Lower leg skin (tissue), 4 donors: ENCODE measurements around the gene IGLL5. TPM values are rescaled to one million over a fixed set of nuclear protein-coding genes. Genes with fewer than 3 reads are reported as not detected.

Experiments
- DNase-seq, 2 donors: peaks; one replicate each; pipeline ENCODE4 v3.0.0-alpha.2; 2019; ENCODE audit warnings: low spot score in 2 of 2
- H3K4me3 ChIP-seq: fragments of 200-600 bp; sonication (generic); 2 replicates; pipeline ENCODE4 v1.5.1; 2017; ENCODE audit warnings: mild to moderate bottlenecking, low read depth; ENCODE audit not compliant: poor library complexity, severe bottlenecking
- CTCF ChIP-seq, 3 donors: fragments of 450-650 bp; IDR thresholded peaks; one replicate each; pipeline ENCODE4 v1.5.1; 2016; ENCODE audit warnings: antibody characterized with exemption in 3 of 3, mild to moderate bottlenecking in 3 of 3, moderate library complexity in 2 of 3
- POLR2A ChIP-seq, 2 donors: fragments of 450-650 bp; IDR thresholded peaks; one replicate each; pipeline ENCODE4 v1.6.1; 2016 to 2017; ENCODE audit warnings: antibody characterized with exemption in 2 of 2, mild to moderate bottlenecking in 1 of 2, moderate library complexity in 1 of 2
- WGBS, 2 donors: methylation state at CpG; one replicate each; pipeline ENCODE4 v1.1.5; 2018; 5-methylcytosine and 5-hydroxymethylcytosine counted together
- intact Hi-C: fragments of 100-400 bp; cut with DNase I; formaldehyde crosslinking; loops from one replicate; pipeline ENCODE4 v1.15.0; 2023; ENCODE audit warnings: low total_unique reads
- total RNA-seq, 4 donors: library from RNA; depleted of rRNA; stranded (reverse); fragments of >200 nt; gene quantifications; one replicate each; pipeline ENCODE4 v1.1.0, GENCODE V29; 2016

Gene IGLL5
- total RNA-seq, 4 donors from 2014 or later, result not detected

- intact Hi-C loops, result no loop called here
- no peak for DNase-seq
- H3K4me3 ChIP-seq, result no peak overlapping the region
- 85 to 93% methylated on average over 1 of the region's 1 CpG for WGBS, 2 donors
- no peak for TF ChIP-seq POLR2A (IDR thresholded peaks at IDR 0.05)
- TF ChIP-seq CTCF (IDR thresholded peaks at IDR 0.05), result no peak
Observed at GRCh38 chr22:22892096-22893052, 4.8 kb downstream of the IGLL5 start.

- 84 to 93% methylated on average over 8 to 10 of the region's 10 CpGs for WGBS, 2 donors
- intact Hi-C loops, result no loop called here
- no peak for TF ChIP-seq CTCF (IDR thresholded peaks at IDR 0.05)
- no peak for TF ChIP-seq POLR2A (IDR thresholded peaks at IDR 0.05)
- no peak overlapping the region for H3K4me3 ChIP-seq
- DNase-seq, result peak in 1 of 2 donors; percentile 57
Observed at GRCh38 chr22:22893077-22893805, 5.6 kb downstream of the IGLL5 start.

- intact Hi-C loops, result no loop called here
Observed at GRCh38 chr22:22893891-22894739, 6.5 kb downstream of the IGLL5 start.

GRCh38 chr22:22894740-22895731 is 7.4 kb downstream of the IGLL5 start:
- DNase-seq, result peak in 1 of 2 donors; percentile 56
- H3K4me3 ChIP-seq, result no peak overlapping the region
- intact Hi-C loops, result no loop called here
- TF ChIP-seq POLR2A (IDR thresholded peaks at IDR 0.05) (no peak), CTCF (IDR thresholded peaks at IDR 0.05) (no peak)
- WGBS, 2 donors, result 77 to 80% methylated on average over 17 of the region's 17 CpGs

More at GRCh38 chr22:22893891-22894739, 6.5 kb downstream of the IGLL5 start:
- peak in 1 of 2 donors; percentile 56 for DNase-seq
- TF ChIP-seq POLR2A (IDR thresholded peaks at IDR 0.05) (no peak), CTCF (IDR thresholded peaks at IDR 0.05) (no peak)
- no peak overlapping the region for H3K4me3 ChIP-seq
- WGBS, 2 donors, result 75 to 80% methylated on average over 9 of the region's 9 CpGs
